Measurements from ENCODE around the gene PADI3. TPM values are rescaled to one million over a fixed set of nuclear protein-coding genes. Genes with fewer than 3 reads are reported as not detected.

Gene PADI3
- total and polyA plus RNA-seq, 11 donors = not detected

DNA sequence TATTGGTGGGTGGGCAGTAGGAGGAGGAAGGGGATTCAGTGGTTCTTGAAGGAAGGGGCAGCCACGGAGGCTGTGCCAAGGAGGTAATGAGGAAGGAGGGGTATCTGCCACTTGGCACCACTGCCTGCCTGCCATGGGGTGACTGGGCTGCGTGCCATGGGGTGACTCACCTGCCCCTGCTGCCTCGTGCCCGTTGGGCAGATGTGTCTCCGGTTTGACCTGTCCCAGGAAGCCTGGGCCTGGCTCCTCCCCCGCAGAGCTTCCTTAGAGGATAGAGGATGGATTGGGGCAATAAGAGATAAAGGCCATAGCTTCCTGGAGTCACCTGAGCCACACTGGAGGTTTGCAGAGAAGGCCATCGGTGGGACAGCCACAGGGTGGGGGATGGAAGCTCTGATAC, 1.7 kb downstream of the PADI3 start:
- DNase-seq (no peak), ATAC-seq (no peak)
- H3K36me3 ChIP-seq = no peaks in the 10 kb centered on the region
- no peak for TF ChIP-seq POLR2A (IDR thresholded peaks at IDR 0.05)
- TF ChIP-seq, protein P1, sequence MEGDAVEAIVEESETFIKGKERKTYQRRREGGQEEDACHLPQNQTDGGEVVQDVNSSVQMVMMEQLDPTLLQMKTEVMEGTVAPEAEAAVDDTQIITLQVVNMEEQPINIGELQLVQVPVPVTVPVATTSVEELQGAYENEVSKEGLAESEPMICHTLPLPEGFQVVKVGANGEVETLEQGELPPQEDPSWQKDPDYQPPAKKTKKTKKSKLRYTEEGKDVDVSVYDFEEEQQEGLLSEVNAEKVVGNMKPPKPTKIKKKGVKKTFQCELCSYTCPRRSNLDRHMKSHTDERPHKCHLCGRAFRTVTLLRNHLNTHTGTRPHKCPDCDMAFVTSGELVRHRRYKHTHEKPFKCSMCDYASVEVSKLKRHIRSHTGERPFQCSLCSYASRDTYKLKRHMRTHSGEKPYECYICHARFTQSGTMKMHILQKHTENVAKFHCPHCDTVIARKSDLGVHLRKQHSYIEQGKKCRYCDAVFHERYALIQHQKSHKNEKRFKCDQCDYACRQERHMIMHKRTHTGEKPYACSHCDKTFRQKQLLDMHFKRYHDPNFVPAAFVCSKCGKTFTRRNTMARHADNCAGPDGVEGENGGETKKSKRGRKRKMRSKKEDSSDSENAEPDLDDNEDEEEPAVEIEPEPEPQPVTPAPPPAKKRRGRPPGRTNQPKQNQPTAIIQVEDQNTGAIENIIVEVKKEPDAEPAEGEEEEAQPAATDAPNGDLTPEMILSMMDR (IDR thresholded peaks at IDR 0.05) = no peak
- H3K4me1 ChIP-seq = no peaks in the 10 kb centered on the region
- WGBS, 4 donors = 36 to 46% (median 42%) methylated on average over 7 of the region's 7 CpGs
- no peak overlapping the region for H3K4me3 ChIP-seq
- H3K27me3 ChIP-seq = peaks cover 0 to 45% (median 12%) of the 10 kb centered on the region in 9 donors
- no peaks in the 10 kb centered on the region for H3K9me3 ChIP-seq
- intact Hi-C loops (cut with DNase I) = no loop called here
- H3K27ac ChIP-seq = no peak overlapping the region

DNA sequence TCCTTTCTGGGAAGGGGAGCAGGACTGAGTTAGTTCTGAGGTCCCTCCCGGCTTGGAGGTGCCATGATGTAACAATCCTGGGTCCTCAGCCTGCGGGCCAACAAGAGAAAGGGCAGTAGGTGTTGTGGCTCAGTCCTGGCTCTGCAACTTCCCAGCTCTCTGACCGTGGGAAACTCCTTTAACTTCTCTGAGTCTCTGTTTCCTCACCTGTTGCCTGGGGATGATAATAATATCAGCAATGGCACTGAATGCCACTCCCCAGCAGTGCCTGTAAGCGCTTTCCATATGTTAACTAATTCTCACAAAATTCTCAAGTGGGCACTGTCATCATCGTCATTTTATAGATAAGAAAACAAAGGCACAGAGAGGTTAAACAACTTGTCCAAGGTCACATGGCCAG, 2.3 kb downstream of the PADI3 start:
- Histone ChIP-seq H3K27ac (no peak overlapping the region), H3K9me3 (no peaks in the 10 kb centered on the region), H3K36me3 (no peaks in the 10 kb centered on the region), H3K4me3 (no peak overlapping the region), H3K27me3 (peaks cover 0 to 49% (median 9%) of the 10 kb centered on the region in 9 donors), H3K4me1 (no peaks in the 10 kb centered on the region)
- WGBS, 4 donors = 48 to 58% (median 54%) methylated on average over 5 of the region's 5 CpGs
- no peak for TF ChIP-seq POLR2A (IDR thresholded peaks at IDR 0.05)
- TF ChIP-seq, protein P1 (IDR thresholded peaks at IDR 0.05) = no peak
- DNase-seq (no peak), ATAC-seq (no peak)
- intact Hi-C loops (cut with DNase I) = no loop called here

DNA sequence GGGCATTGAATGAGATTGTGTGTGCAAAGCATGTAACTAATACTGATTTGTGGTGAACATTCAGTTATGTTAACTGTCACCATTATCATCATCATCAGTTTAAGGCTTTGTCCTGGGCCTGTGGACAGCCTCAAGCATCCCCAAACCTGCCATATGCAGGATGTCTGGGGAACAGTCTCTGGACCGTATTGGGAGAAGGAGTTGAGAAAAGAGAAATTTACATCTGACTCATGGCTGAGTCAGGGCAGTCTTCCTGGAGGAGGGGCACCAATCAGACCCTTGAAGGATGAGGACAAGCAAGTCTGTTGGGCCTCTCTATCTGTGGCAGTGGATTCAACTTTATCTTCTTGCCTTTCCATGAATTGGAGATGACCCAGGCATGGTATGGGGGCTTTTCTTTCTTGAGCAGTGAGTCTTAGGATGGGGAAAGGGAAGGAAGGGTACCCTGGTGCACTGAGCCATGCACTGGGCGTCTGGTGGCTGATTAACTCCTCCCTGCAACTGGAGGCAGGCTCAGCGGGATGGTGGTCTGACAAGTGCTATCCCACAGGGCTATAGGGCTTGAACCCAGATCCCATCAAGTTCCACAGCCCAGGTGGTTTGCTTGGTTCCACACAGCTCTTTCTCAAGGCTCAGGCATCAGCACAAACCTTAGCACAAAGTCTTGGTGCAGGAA, 2.9 kb downstream of the PADI3 start:
- Histone ChIP-seq H3K36me3 (no peaks in the 10 kb centered on the region), H3K4me3 (no peak overlapping the region), H3K4me1 (no peaks in the 10 kb centered on the region), H3K27me3 (peaks cover 0 to 53% (median 9%) of the 10 kb centered on the region in 9 donors), H3K27ac (no peak overlapping the region), H3K9me3 (no peaks in the 10 kb centered on the region)
- no peak for ATAC-seq
- DNase-seq = no peak
- intact Hi-C loops (cut with DNase I) = no loop called here
- 39 to 62% (median 54%) methylated on average over 2 to 3 of the region's 3 CpGs for WGBS, 4 donors
- no peak for TF ChIP-seq POLR2A (IDR thresholded peaks at IDR 0.05)
- TF ChIP-seq, protein P1 (IDR thresholded peaks at IDR 0.05) = no peak

DNA sequence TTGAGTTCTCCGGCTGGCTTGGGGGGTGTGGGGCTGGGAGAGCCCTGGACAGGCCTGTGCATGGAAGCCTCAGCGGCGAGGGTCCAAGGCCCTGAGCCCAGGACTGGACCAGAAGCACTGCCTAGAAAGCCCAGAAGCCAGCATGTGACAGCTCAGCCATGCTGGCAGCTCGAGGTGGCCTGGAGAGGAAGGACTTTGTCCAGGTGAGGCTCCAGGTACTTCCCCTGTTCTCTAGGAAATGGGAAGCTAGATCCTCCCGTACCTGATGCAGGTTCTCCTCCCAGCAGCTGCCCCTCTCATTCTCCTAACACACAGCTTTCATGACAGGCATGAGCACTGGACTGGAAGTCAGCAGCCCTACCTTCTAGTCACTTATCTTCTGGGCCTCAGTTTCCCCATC, 6.4 kb downstream of the PADI3 start:
- Histone ChIP-seq H3K4me3 (no peak overlapping the region), H3K36me3 (no peaks in the 10 kb centered on the region), H3K27ac (no peak overlapping the region), H3K4me1 (no peaks in the 10 kb centered on the region), H3K27me3 (peaks cover 0 to 59% (median 6%) of the 10 kb centered on the region in 9 donors), H3K9me3 (no peaks in the 10 kb centered on the region)
- TF ChIP-seq POLR2A (IDR thresholded peaks at IDR 0.05) = no peak
- TF ChIP-seq, protein P1 (IDR thresholded peaks at IDR 0.05) = no peak
- WGBS, 4 donors = 50 to 74% (median 53%) methylated on average over 2 to 5 of the region's 5 CpGs
- no peak for ATAC-seq
- DNase-seq = no peak
- intact Hi-C loops (cut with DNase I) = no loop called here

All from heart left ventricle (tissue), 16 donors.